Hematopoietic multipotent progenitor cell treated with erythropoietin and hydrocortisone succinate and interleukin-3 and kit ligand, for 8 days (in vitro differentiated cells): ENCODE results near the gene ANO6.
"Not testable (repeated sequence)": the region's sequence is repeated elsewhere in the genome, so short reads cannot be mapped to it uniquely, and the experiment has no call there.

Experiments used
- DNase-seq: peaks from one replicate; pipeline ENCODE4 v3.0.0-alpha.2; 2015

Gene ANO6

GRCh38 chr12:45351921-45352670 is 136.2 kb downstream of the ANO6 start:
- no peak for DNase-seq

GRCh38 chr12:45353944-45354343 is 138.0 kb downstream of the ANO6 start:
- DNase-seq, result no peak

GRCh38 chr12:45354399-45354798 is 138.5 kb downstream of the ANO6 start:
- DNase-seq, result no peak

GRCh38 chr12:45355730-45356129 is 139.8 kb downstream of the ANO6 start:
- DNase-seq, result no peak

GRCh38 chr12:45356822-45357538 is 141.1 kb downstream of the ANO6 start:
- no peak for DNase-seq

- peak; percentile 2 for DNase-seq
Observed at GRCh38 chr12:45357539-45358417, 141.9 kb downstream of the ANO6 start.

GRCh38 chr12:45362291-45362690 is 146.4 kb downstream of the ANO6 start:
- no peak for DNase-seq

GRCh38 chr12:45363903-45364302 is 148.0 kb downstream of the ANO6 start:
- DNase-seq, result no peak

- no peak for DNase-seq
Observed at GRCh38 chr12:45368841-45369489, 153.1 kb downstream of the ANO6 start.

- DNase-seq, result no peak
Observed at GRCh38 chr12:45377815-45378214, 161.9 kb downstream of the ANO6 start.

- peak; percentile 64 for DNase-seq
Observed at GRCh38 chr12:45379261-45379660, 163.4 kb downstream of the ANO6 start.

GRCh38 chr12:45381351-45381750 is 165.5 kb downstream of the ANO6 start:
- DNase-seq, result no peak

GRCh38 chr12:45388545-45388944 is 172.7 kb downstream of the ANO6 start:
- DNase-seq, result peak; percentile 50

- no peak for DNase-seq
Observed at GRCh38 chr12:45389426-45389825, 173.5 kb downstream of the ANO6 start.

GRCh38 chr12:45397499-45397898 is 181.6 kb downstream of the ANO6 start:
- not testable (repeated sequence) for DNase-seq

- no peak for DNase-seq
Observed at GRCh38 chr12:45398552-45398951, 182.7 kb downstream of the ANO6 start.

GRCh38 chr12:45400991-45401390 is 185.1 kb downstream of the ANO6 start:
- DNase-seq, result peak; percentile 4

- no peak for DNase-seq
Observed at GRCh38 chr12:45402288-45402687, 186.4 kb downstream of the ANO6 start.

GRCh38 chr12:45406988-45407850 is 191.3 kb downstream of the ANO6 start:
- DNase-seq, result no peak

- no peak for DNase-seq
Observed at GRCh38 chr12:45407981-45408728, 192.3 kb downstream of the ANO6 start.

GRCh38 chr12:45408729-45409114 is 192.8 kb downstream of the ANO6 start:
- no peak for DNase-seq
